HG03342 (cell line): ENCODE measurements around the gene KCMF1.

Experiments used
- ATAC-seq: cut with Tn5 transposase; IDR thresholded peaks from one replicate; pipeline ENCODE4 v1.9.1; 2021; ENCODE audit warnings: mild to moderate bottlenecking, moderate library complexity; ENCODE audit not compliant: unreplicated experiment

KCMF1 gene

DNA sequence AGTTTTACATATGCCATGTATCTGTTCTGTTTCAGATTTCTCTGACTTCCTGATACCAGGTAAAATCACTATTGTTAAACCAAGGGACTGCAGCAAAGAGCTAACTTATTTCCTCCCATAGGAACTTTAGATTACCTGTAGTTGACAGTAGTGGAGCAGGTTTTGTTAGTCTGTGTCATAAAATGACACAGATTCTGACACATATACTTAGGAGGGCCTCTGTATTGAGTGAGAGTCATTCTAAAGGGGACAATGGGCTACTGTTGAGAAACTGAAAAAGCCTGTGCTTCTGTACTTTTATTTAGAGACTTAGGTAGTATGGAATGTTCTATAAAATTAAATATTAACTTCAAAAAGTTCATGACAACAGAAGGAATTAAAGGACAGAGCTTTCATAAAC, 48.2 kb downstream of the KCMF1 start:
- ATAC-seq = no peak

- ATAC-seq = no peak
Observed at GRCh38 chr2:85022232-85022631, 51.3 kb downstream of the KCMF1 start.

DNA sequence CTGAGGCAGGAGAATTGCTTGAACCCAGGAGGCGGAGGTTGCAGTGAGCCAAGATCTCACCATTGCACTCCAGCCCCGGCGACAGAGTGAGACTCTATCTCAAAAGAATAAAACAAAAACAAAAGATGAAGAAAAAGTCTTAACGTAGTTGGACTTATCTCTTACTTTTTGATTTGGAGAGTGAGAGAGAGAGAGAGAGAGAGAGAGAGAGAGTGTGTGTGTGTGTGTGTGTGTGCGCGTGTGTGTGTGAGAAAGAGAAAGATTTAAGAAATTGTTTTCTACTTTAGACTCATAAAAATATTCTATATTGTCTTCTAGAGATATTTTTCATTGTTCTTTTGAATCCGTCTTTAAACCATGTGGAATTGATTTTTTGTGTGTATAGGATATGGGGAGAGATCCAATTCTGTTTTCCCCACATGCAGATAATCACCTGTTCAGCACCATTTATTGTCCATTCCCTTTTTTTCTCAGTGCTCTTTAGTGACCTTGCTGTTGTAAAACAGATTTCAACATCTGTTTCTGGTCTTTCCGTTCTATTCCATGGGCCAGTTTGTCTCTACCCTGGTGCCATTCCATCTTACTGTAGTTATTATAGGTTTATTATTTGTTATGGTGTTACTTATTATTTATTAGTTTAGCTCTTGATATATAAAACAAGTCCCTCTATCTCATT, 53.5 kb downstream of the KCMF1 start:
- ATAC-seq = no peak

GRCh38 chr2:85032621-85033020, 61.7 kb downstream of the KCMF1 start:
- no peak for ATAC-seq

GRCh38 chr2:85033388-85033787, 62.4 kb downstream of the KCMF1 start:
- no peak for ATAC-seq

GRCh38 chr2:85034158-85034557, 63.2 kb downstream of the KCMF1 start:
- ATAC-seq = no peak

GRCh38 chr2:85037622-85038021, 66.7 kb downstream of the KCMF1 start:
- no peak for ATAC-seq

- ATAC-seq = no peak
Observed at GRCh38 chr2:85042330-85042729, 71.4 kb downstream of the KCMF1 start.

GRCh38 chr2:85048534-85048933, 77.6 kb downstream of the KCMF1 start:
- ATAC-seq = no peak

DNA sequence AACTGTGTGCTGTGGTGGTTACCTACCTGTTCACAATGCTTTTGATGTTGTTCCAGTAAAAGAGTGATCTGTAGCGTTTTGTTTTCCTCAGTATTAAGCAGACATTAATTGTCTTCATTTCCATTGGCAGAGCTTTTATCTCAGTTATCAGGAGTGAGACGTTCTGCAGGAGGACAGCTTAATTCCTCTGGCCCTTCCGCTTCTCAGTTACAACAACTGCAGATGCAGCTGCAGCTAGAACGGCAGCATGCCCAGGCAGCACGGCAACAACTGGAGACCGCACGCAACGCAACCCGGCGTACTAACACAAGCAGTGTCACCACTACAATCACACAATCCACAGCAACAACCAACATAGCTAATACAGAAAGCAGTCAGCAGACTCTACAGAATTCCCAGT, 78.3 kb downstream of the KCMF1 start:
- no peak for ATAC-seq

DNA sequence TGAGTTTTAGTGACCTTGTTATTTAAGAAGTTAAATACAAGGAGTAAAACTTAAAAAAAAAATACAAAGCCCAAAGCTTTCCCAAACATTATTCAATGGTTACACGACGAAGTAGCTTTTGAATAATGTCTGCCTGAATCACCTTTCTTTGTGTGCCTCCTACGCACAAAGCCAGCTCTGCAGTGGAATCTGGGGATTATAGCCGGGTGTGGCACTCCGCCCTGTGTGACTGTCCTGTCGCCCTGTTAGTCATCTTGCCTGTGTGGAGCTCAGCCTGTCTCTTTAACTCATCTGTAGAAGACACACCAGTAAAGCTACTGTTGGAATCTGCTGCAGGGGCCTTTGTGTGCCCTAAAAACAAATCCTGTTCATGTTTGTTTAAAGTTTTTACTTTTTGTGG, 82.8 kb downstream of the KCMF1 start:
- ATAC-seq = no peak

DNA sequence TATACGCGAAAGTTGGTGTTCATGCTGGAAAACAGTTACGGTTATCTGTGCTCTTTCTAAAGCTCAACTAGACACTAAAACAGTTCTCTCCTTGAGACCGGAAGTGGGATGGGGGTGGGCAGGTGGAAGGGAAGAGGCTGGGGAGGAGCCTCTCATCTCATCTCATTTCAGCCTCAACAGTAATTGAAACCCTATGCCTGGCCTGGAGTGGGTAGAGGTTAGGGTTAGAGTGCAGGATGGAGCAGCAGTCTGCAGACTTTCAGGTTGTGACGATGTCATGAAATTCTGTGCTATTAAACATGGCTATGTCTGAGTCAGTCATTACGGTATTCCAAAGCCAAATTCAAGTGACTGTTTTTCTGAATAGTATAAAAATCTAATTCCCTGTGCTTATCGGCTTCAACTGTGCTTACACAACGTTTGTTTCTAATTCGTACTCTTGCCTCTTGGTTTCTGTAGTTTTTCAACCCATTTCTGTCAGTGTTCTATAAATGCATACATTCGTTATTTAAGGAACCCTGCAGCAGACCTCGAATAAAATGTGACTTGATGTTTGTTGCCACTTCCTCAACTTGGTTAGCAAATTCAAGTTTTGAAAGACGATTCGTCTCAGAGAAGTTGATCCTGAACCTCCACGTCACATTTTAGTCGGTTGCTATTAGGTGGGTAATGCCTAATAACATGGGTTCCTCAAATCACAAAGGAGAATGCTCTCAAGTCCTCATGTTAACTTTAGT, 86.4 kb downstream of the KCMF1 start:
- no peak for ATAC-seq

- no peak for ATAC-seq
Observed at GRCh38 chr2:85061896-85062295, 90.9 kb downstream of the KCMF1 start.

DNA sequence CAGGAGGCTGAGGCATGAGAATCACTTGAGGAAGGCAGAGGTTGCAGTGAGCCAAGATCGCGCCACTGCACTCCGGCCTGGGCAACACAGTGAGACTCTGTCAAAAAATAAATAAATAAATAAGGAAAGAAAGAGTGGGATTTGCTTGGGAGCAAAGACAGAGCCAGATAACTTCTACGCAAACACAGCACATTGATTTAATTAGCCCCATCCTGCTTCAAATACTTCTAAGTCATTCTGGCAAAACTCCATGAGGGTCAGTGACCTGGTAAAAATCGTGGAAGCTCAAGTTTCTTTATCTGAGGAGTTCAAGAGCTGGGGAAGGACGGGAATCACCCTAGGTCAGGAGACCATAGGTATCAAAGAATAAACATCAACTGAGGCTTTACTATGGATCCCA, 91.6 kb downstream of the KCMF1 start:
- ATAC-seq = no peak

GRCh38 chr2:85063981-85064599, 93.1 kb downstream of the KCMF1 start:
- ATAC-seq = no peak

DNA sequence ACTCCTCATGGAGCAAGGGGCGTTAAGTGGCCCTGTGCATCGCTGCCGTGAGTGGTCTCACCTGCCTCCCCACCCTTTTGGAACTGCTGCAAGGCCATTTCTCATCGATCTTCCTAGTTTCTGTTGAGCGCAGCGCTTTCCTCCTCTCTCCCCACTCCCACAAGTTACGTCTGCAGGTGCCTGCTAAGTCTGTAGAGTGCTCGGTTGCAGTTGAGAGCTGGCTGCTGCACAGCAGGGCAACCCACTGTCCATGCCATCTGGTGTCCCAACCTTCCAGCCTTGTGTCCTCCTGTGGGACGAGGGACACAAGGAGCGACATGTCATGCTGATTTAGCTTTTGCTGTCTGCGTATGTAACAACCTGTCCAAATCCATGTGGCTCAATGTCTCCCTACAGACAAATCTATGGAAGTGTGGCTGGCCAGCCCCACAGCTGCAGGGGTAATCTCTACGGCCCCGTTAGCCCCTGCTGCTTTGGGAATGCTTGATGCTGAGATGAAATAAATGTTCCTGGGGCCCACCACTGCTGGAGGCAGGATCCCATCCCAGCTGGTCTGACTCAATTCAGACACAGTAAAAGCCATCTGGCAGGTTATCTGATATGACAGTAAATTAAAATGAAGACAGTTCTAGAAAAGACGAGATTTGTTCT, 94.1 kb downstream of the KCMF1 start:
- no peak for ATAC-seq

DNA sequence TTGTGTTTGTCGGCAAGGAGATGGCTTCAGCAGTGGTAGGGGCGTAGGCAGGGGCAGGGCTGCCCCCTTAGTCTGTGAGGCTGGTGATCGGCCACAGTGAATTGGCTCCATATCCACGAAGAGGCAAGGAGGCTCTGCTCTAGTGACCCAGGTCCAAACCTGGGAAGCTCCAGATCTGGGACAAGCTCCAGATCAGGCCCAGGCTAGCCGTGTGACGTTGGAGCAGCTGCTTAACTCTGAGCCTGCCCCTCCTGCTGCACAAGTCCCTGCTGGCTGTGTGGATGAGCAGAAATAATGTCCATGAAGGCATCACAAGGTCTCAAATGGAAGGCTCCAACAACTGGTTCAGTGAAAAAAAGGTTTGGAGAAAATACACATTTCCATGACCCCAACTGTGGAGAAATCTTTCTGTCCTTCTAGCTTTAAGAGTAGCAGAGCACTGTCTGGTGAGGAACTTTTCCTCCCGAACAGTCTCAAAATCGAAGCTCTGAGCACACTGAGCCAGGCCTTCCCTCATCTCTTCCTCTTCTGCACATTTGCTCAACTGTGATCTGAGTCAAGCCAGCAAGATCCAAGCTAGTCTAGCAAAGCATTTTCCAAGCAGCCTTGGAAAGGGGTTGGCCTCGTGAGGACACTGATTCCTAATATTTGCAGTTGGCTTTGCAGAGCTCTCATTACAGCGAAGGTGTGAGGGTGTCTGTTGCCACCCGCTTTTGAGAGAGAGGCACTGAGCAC, 95.2 kb downstream of the KCMF1 start:
- no peak for ATAC-seq

DNA sequence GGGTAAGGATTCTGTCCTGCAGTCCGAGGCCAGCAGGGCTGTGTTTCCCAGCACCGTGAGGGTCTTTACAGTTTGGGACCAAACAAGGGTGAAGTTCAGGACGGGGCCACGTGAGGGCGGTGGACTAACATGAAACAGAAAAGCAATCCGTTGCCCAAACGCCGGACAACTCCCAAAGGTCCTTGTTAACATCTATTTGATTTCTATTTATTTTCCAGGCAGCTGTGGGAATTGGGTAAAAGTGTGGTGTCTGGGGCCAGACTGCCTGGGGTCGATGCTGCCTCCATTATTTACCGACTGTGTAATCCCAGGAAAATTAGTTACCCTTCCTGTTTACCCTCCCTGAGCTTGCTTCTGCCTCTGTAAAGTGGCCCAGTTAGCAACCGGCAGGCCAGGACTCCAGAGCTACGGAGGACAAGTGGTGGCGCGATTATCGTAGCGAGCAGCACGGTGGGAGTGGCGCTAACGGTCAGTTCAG, 96.0 kb downstream of the KCMF1 start:
- no peak for ATAC-seq

DNA sequence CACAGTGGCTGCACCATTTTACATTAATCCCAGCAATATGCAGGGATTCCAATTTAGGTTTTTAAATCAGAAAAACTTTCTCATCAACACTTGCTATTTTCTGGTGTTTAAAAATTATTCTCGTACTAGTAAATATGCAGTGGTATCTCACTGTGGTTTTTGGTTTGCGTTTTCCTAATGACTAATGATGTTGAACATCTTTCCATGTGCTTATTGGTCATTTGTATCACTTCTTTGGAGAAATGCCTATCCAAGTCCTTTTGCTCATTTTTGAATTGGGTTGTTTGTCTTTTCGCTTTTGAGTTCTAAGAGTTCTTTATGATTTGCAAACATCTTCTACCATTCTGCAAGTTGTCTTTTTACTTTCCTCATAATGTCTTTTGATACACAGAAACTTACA, 100.1 kb downstream of the KCMF1 start:
- ATAC-seq = no peak

DNA sequence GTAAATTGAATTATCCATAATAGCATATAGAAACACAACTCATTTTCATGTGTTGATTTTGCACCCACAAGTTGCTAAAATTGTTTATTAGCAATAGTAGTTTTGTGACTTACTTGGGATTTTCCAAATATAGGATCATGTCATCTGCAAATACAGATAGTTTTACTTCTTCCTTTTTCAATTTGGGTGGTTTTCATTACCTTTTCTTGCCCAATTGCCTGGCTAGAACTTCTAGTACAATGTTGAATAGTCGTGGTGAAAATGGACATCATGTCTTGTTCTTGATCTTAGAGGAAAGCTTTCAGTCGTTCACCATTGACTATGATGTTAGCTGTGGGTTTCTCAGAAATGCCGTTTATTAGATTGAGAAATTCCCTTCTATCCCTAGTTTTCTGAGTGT, 102.1 kb downstream of the KCMF1 start:
- no peak for ATAC-seq
